HepG2 (cell line): ENCODE results near the gene SART1. TPM values are rescaled to one million over a fixed set of nuclear protein-coding genes. Genes with fewer than 3 reads are reported as not detected.

Experiments used
- ARNT ChIP-seq: fragments of 450-650 bp; IDR thresholded peaks from 2 replicates; pipeline ENCODE4 v1.6.1; 2017
- BCLAF1 ChIP-seq: fragments of 450-650 bp; IDR thresholded peaks from 2 replicates; pipeline ENCODE4 v1.6.1; 2017; ENCODE audit warnings: mild to moderate bottlenecking
- CAMTA2 ChIP-seq: sonication (generic); formaldehyde crosslinking; IDR thresholded peaks from 2 replicates; pipeline ENCODE4 v1.4.0; 2020; ENCODE audit warnings: mild to moderate bottlenecking, missing genetic modification reagents, borderline replicate concordance
- HBP1 ChIP-seq: IDR thresholded peaks from 2 replicates; pipeline ENCODE4 v1.6.1; 2016; ENCODE audit warnings: low read depth, control low read depth
- MXD3 ChIP-seq: IDR thresholded peaks from 2 replicates; pipeline ENCODE4 v1.6.1; 2016; ENCODE audit warnings: mild to moderate bottlenecking, missing biosample characterization, missing genetic modification reagents
- MXD4 ChIP-seq: IDR thresholded peaks from 2 replicates; pipeline ENCODE4 v1.6.1; 2016; ENCODE audit warnings: mild to moderate bottlenecking, missing biosample characterization, missing genetic modification reagents
- PHF21A ChIP-seq: sonication (generic); formaldehyde crosslinking; IDR thresholded peaks from 2 replicates; pipeline ENCODE4 v1.5.0; 2020; ENCODE audit warnings: mild to moderate bottlenecking, missing genetic modification reagents
- SALL1 ChIP-seq: sonication (generic); formaldehyde crosslinking; IDR thresholded peaks from 2 replicates; pipeline ENCODE4 v1.8.0; 2022; ENCODE audit warnings: mild to moderate bottlenecking, missing genetic modification reagents
- SNRNP70 ChIP-seq: fragments of 200-400 bp; formaldehyde crosslinking; IDR thresholded peaks from 2 replicates; pipeline ENCODE4 v1.6.1; 2017; ENCODE audit warnings: mild to moderate bottlenecking, low read depth, low read length, moderate library complexity
- SRSF4 ChIP-seq: fragments of 200-400 bp; formaldehyde crosslinking; IDR thresholded peaks from one replicate; pipeline ENCODE4 v1.6.1; 2018; ENCODE audit warnings: mild to moderate bottlenecking, low read depth, low read length, moderate library complexity; ENCODE audit not compliant: poor library complexity, severe bottlenecking
- TBP ChIP-seq: sonication (generic); formaldehyde crosslinking; IDR thresholded peaks from 2 replicates; pipeline ENCODE4 v1.5.0; 2020; ENCODE audit warnings: missing genetic modification reagents
- TEF ChIP-seq: sonication (generic); formaldehyde crosslinking; IDR thresholded peaks from 2 replicates; pipeline ENCODE4 v1.5.0; 2020; ENCODE audit warnings: missing genetic modification reagents
- ZMYM3 ChIP-seq: sonication (generic); formaldehyde crosslinking; IDR thresholded peaks from 2 replicates; pipeline ENCODE4 v1.5.1; 2020; ENCODE audit warnings: mild to moderate bottlenecking, missing genetic modification reagents
- ZNF142 ChIP-seq: sonication (generic); formaldehyde crosslinking; IDR thresholded peaks from 2 replicates; pipeline ENCODE4 v1.4.0; 2020; ENCODE audit warnings: missing genetic modification reagents
- ZNF143 ChIP-seq: sonication (generic); formaldehyde crosslinking; IDR thresholded peaks from 2 replicates; pipeline ENCODE4 v1.4.0; 2020; ENCODE audit warnings: missing genetic modification reagents
- ZNF235 ChIP-seq: sonication (generic); formaldehyde crosslinking; IDR thresholded peaks from 2 replicates; pipeline ENCODE4 v1.8.1; 2023; ENCODE audit warnings: mild to moderate bottlenecking, missing genetic modification reagents, borderline replicate concordance
- ZNF468 ChIP-seq: sonication (generic); formaldehyde crosslinking; IDR thresholded peaks from 2 replicates; pipeline ENCODE4 v1.8.0; 2022; ENCODE audit warnings: mild to moderate bottlenecking, moderate library complexity, missing genetic modification reagents
- ZNF709 ChIP-seq: sonication (generic); formaldehyde crosslinking; IDR thresholded peaks from 2 replicates; pipeline ENCODE4 v1.5.0; 2020; ENCODE audit warnings: mild to moderate bottlenecking, missing genetic modification reagents
- polyA plus RNA-seq, 8 experiments: library from polyadenylated mRNA; depleted of rRNA in 3 of 8; stranded (reverse) in 7 of 8; unstranded in 1 of 8; fragments of >200 nt; fragmentation: Illumina TruSeq in 4 of 8; extraction: Trizol in 4 of 8; gene quantifications; 2 replicates each; pipeline versions ENCODE4 v1.2.1 to v1.2.3, GENCODE V29; 2011 to 2016; ENCODE audit warnings: low read depth in 4 of 8, missing spikeins in 1 of 8, mixed read lengths in 1 of 8; ENCODE audit not compliant: insufficient read depth in 1 of 8
- total RNA-seq, 5 experiments: library from RNA; depleted of rRNA; stranded (reverse); fragments of >200 nt; fragmentation: Illumina TruSeq; extraction: Trizol; gene quantifications; 2 replicates each; pipeline ENCODE4 v1.2.3, GENCODE V29; 2016; ENCODE audit warnings: low read depth in 1 of 5

SART1 gene
- total and polyA plus RNA-seq, 2 of the 13 experiments (the other 11 are each of a cell fraction or from before 2014, with no cell fraction given), result 11.3 to 22.5 TPM

- TF ChIP-seq ZNF142 (CRISPR knock-in tag), result 0 out of 2 replicates have a peak, but pooled peaks have one; percentile 18
- TF ChIP-seq TEF (CRISPR knock-in tag), result no peak
- 0 out of 2 replicates have a peak, but pooled peaks have one; percentile 15 for TF ChIP-seq MXD4 (CRISPR knock-in tag)
- no peak for TF ChIP-seq ZNF143 (CRISPR knock-in tag)
- no peak for TF ChIP-seq ZNF468
- no peak for TF ChIP-seq BCLAF1
- TF ChIP-seq ARNT, result no peak
- TF ChIP-seq SNRNP70, result no peak
- TF ChIP-seq CAMTA2 (CRISPR knock-in tag), result no peak
- no peak for TF ChIP-seq PHF21A (CRISPR knock-in tag)
- peak; percentile 35; the same call in 1 of the 2 replicates for TF ChIP-seq ZNF709 (CRISPR knock-in tag)
- TF ChIP-seq ZNF235 (CRISPR knock-in tag), result no peak
- no peak for TF ChIP-seq HBP1 (CRISPR knock-in tag)
- peak; percentile 47; the same call in 1 of the 2 replicates for TF ChIP-seq MXD3 (CRISPR knock-in tag)
- TF ChIP-seq TBP (CRISPR knock-in tag), result no peak
- TF ChIP-seq SRSF4, result no peak
- TF ChIP-seq SALL1 (CRISPR knock-in tag), result no peak
- peak; percentile 82 for TF ChIP-seq ZMYM3 (CRISPR knock-in tag)
Measured at GRCh38 chr11:65918211-65919140, 43.1 kb upstream of the SART1 start, which contains the start of gene C11orf68 (continued).
